ENCODE results near the gene PTPRN2. TPM values are rescaled to one million over a fixed set of nuclear protein-coding genes. Genes with fewer than 3 reads are reported as not detected.

The PTPRN2 gene
- total and polyA plus RNA-seq, 2 of the 13 experiments (the other 11 are each of a cell fraction or from before 2014, with no cell fraction given) = 2.5 to 24.2 TPM

DNA sequence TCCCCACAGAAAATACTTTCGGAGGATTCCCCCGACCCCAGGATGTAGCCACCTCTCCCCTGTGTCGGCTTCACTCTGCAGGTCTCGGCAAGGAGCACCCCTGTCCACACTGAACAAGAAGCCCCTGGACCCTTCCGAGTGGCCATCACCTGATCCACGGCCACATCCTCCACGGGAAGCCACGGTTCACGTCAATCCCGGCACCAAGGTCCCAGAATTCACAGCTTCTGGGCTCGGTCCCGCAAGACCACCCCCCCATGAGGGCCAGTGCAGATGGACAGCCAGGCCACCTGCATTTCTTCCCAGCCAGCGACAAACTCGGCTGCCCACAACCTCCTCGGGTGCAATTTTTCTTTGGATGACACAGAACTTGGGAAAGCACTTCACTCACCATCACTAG lies 199.6 kb downstream of the PTPRN2 start:
- in situ Hi-C loops (cut with HindIII; ENCODE audit: extremely low pct_ligation_motif_present, low pct_unique_long_range_greater_than_20kb) (no loop called here), intact Hi-C loops (cut with micrococcal nuclease; ENCODE audit: unreplicated experiment) (no loop called here)
- H3K36me3 ChIP-seq (replicated peaks in 1 of 2; ENCODE audit: control insufficient read depth in 1 of 2, insufficient read depth in 2 of 2, low read length in 2 of 2) = no peaks in the 10 kb centered on the region; a peak in 1 of 5 replicates
- no peak for DNase-seq (ENCODE audit: low spot score)
- peaks cover 90% of the 10 kb centered on the region for H4K20me1 ChIP-seq (ENCODE audit: insufficient read depth, low read length)
- CTCF ChIA-PET (ENCODE audit: low intra/inter-chr PET ratio, low total read pairs) = no interaction called here
- H3K79me2 ChIP-seq (ENCODE audit: insufficient read depth, low read length) = no peaks in the 10 kb centered on the region
- H3K27ac ChIP-seq (ENCODE audit: extremely low read length, insufficient read depth, low read length) = no peak overlapping the region
- POLR2A ChIA-PET = no interaction called here
- 78% methylated on average over 14 of the region's 15 CpGs for WGBS (ENCODE audit: low lambda C conversion rate)
- no peak for ATAC-seq
- H2AFZ ChIP-seq (ENCODE audit: low read length) = no peak overlapping the region
- no peak overlapping the region for H3K4me3 ChIP-seq (replicated peaks in 1 of 3; ENCODE audit: insufficient read depth in 1 of 3, low read depth in 2 of 3, low read length in 3 of 3)
- no peaks in the 10 kb centered on the region for H3K27me3 ChIP-seq (ENCODE audit: control insufficient read depth in 1 of 2, insufficient read depth in 2 of 2, low read length in 2 of 2)
- TF ChIP-seq, protein P1, sequence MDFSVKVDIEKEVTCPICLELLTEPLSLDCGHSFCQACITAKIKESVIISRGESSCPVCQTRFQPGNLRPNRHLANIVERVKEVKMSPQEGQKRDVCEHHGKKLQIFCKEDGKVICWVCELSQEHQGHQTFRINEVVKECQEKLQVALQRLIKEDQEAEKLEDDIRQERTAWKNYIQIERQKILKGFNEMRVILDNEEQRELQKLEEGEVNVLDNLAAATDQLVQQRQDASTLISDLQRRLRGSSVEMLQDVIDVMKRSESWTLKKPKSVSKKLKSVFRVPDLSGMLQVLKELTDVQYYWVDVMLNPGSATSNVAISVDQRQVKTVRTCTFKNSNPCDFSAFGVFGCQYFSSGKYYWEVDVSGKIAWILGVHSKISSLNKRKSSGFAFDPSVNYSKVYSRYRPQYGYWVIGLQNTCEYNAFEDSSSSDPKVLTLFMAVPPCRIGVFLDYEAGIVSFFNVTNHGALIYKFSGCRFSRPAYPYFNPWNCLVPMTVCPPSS (IDR thresholded peaks at IDR 0.05) = no peak
- TF ChIP-seq ISL2 (CRISPR knock-in tag; IDR thresholded peaks at IDR 0.05) (no peak), NCOA2 (CRISPR knock-in tag; IDR thresholded peaks at IDR 0.05) (no peak), RBM22 (optimal IDR thresholded peaks at IDR 0.05; ENCODE audit: low read length) (no peak), DMAP1 (CRISPR knock-in tag; IDR thresholded peaks at IDR 0.05) (no peak), CENPT (CRISPR knock-in tag; IDR thresholded peaks at IDR 0.05; ENCODE audit: low read depth) (no peak), POLR2AphosphoS2 (IDR thresholded peaks at IDR 0.05; ENCODE audit: low read depth, low read length) (no peak), NR3C1 (CRISPR knock-in tag; IDR thresholded peaks at IDR 0.05) (no peak), ZNF431 (CRISPR knock-in tag; IDR thresholded peaks at IDR 0.05; ENCODE audit: borderline replicate concordance, low read depth) (no peak), ZNF10 (CRISPR knock-in tag; IDR thresholded peaks at IDR 0.05; ENCODE audit: borderline replicate concordance, low read depth) (no peak), MBNL3 (CRISPR knock-in tag; conservative IDR thresholded peaks at IDR 0.05) (no peak), PRMT3 (CRISPR knock-in tag; IDR thresholded peaks at IDR 0.05; ENCODE audit: borderline replicate concordance, low read depth) (no peak), ZNF766 (CRISPR knock-in tag; IDR thresholded peaks at IDR 0.05; ENCODE audit: borderline replicate concordance) (no peak), SIX1 (CRISPR knock-in tag; IDR thresholded peaks at IDR 0.05; ENCODE audit: borderline replicate concordance) (no peak)
- TF ChIP-seq, protein P2, sequence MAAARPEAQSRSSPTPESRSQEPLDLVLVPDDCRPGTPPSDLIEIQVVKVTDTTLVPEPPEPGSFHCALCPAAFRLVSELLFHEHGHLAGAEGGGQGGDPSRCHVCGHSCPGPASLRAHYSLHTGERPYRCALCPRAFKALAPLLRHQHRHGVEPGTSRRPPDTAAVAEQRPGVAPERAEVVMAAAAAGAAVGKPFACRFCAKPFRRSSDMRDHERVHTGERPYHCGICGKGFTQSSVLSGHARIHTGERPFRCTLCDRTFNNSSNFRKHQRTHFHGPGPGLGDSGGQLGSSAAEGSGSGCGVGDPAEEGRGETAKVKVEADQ (CRISPR knock-in tag; IDR thresholded peaks at IDR 0.05; ENCODE audit: borderline replicate concordance) = no peak
- TF ChIP-seq, protein P3, sequence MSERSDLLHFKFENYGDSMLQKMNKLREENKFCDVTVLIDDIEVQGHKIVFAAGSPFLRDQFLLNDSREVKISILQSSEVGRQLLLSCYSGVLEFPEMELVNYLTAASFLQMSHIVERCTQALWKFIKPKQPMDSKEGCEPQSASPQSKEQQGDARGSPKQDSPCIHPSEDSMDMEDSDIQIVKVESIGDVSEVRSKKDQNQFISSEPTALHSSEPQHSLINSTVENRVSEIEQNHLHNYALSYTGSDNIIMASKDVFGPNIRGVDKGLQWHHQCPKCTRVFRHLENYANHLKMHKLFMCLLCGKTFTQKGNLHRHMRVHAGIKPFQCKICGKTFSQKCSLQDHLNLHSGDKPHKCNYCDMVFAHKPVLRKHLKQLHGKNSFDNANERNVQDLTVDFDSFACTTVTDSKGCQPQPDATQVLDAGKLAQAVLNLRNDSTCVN (CRISPR knock-in tag; IDR thresholded peaks at IDR 0.05; ENCODE audit: borderline replicate concordance) = no peak
- TF ChIP-seq, protein P4, sequence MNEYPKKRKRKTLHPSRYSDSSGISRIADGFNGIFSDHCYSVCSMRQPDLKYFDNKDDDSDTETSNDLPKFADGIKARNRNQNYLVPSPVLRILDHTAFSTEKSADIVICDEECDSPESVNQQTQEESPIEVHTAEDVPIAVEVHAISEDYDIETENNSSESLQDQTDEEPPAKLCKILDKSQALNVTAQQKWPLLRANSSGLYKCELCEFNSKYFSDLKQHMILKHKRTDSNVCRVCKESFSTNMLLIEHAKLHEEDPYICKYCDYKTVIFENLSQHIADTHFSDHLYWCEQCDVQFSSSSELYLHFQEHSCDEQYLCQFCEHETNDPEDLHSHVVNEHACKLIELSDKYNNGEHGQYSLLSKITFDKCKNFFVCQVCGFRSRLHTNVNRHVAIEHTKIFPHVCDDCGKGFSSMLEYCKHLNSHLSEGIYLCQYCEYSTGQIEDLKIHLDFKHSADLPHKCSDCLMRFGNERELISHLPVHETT (CRISPR knock-in tag; conservative IDR thresholded peaks at IDR 0.05) = no peak
- TF ChIP-seq, protein P5, sequence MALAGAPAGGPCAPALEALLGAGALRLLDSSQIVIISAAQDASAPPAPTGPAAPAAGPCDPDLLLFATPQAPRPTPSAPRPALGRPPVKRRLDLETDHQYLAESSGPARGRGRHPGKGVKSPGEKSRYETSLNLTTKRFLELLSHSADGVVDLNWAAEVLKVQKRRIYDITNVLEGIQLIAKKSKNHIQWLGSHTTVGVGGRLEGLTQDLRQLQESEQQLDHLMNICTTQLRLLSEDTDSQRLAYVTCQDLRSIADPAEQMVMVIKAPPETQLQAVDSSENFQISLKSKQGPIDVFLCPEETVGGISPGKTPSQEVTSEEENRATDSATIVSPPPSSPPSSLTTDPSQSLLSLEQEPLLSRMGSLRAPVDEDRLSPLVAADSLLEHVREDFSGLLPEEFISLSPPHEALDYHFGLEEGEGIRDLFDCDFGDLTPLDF (CRISPR knock-in tag; IDR thresholded peaks at IDR 0.05) = no peak
- FAIRE-seq = no peak
- H3K4me2 ChIP-seq (ENCODE audit: low read depth, low read length) = no peak overlapping the region
- peaks cover 7% of the 10 kb centered on the region; the same call in 1 of the 2 replicates for H3K4me1 ChIP-seq (ENCODE audit: insufficient read depth, low read length)
- no peak overlapping the region for H3K9ac ChIP-seq (ENCODE audit: insufficient read depth, low read depth, low read length)
- no TSS peak for BruUV-seq (replicated peaks)
- H3K9me3 ChIP-seq (ENCODE audit: low read length) = no peaks in the 10 kb centered on the region
